Ovary (tissue), 3 donors: ENCODE measurements around the gene CBLC.

ENCODE experiments used
- CTCF ChIP-seq, 3 donors: fragments of 450-650 bp in 2 of 3; fragments of 200-600 bp in 1 of 3; IDR thresholded peaks; one replicate each; pipeline versions ENCODE4 v1.5.1 to v1.8.0; 2016 to 2022; ENCODE audit warnings: antibody characterized with exemption in 3 of 3, mild to moderate bottlenecking in 1 of 3
- POLR2A ChIP-seq: fragments of 450-650 bp; IDR thresholded peaks from one replicate; pipeline ENCODE4 v1.6.1; 2017; ENCODE audit warnings: antibody characterized with exemption, mild to moderate bottlenecking, moderate library complexity
- donor health status: DM: no; HTN: no; CAD: no.

GRCh38 chr19:44745341-44745831, 32.3 kb upstream of the CBLC start:
- TF ChIP-seq CTCF (IDR thresholded peaks at IDR 0.05), result no peak
- TF ChIP-seq POLR2A, result no peak
